ENCODE measurements around the gene SPINK13. TPM values are rescaled to one million over a fixed set of nuclear protein-coding genes. Genes with fewer than 3 reads are reported as not detected.

The SPINK13 gene
- total RNA-seq, 1 experiment from 2014 or later, result not detected

Other genes starting within 250 kb of the SPINK13 start
- 0.91 and 1.3 TPM in 2 replicates for gene SPINK5, start 204.8 kb upstream of the SPINK13 start, total RNA-seq (2014; rRNA removed; shearing (Covaris generic))
- gene SPINK14, start 100.2 kb upstream of the SPINK13 start, total RNA-seq (2014; rRNA removed; shearing (Covaris generic)), result not detected in 2 replicates
- not detected in 2 replicates for gene SPINK6, start 65.8 kb upstream of the SPINK13 start, total RNA-seq (2014; rRNA removed; shearing (Covaris generic))
- gene MARCOL, start 30.3 kb upstream of the SPINK13 start, total RNA-seq (2014; rRNA removed; shearing (Covaris generic)), result not detected in 2 replicates
- not detected in 2 replicates for gene SPINK7, start 43.6 kb downstream of the SPINK13 start, total RNA-seq (2014; rRNA removed; shearing (Covaris generic))
- not detected in 2 replicates for gene SPINK9, start 66.8 kb downstream of the SPINK13 start, total RNA-seq (2014; rRNA removed; shearing (Covaris generic))
- gene FBXO38, start 115.2 kb downstream of the SPINK13 start, total RNA-seq (2014; rRNA removed; shearing (Covaris generic)), result 43.9 and 49.9 TPM in 2 replicates